Measurements from ENCODE around the gene ADI1.

DNA sequence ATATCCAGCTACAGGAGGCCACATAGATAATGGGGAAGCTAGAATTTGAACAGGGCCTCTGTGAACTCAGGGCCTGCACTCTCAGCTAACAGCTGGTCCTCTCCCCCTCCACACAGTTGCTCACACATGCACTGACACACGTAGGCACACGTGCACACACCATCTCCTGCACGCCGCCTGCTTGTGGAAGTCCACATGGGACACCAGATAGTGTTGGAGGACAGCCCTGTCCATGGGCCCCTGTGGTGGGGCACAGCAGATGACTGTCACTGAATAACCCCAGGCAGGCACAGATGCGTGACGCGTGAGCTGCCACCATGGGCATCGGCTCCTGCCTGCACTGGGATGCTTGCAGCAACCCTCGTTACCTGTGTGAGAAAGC is 52.9 kb downstream of the ADI1 start:
- TF ChIP-seq CTCF (IDR thresholded peaks at IDR 0.05 in 8 of 11, conservative IDR thresholded peaks at IDR 0.05 in 3 of 11) (no peak), POLR2A (IDR thresholded peaks at IDR 0.05) (no peak)

All from spleen (tissue), 7 donors.